Neuronal stem cell (in vitro differentiated cells): Measurements from ENCODE around the gene KCNH2.

Experiments used
- DNase-seq: peaks from one replicate; pipeline ENCODE4 v3.0.0-alpha.2; 2013; ENCODE audit warnings: low spot score
- H2AFZ ChIP-seq: one replicate; pipeline ENCODE4 v1.6.1; 2013; ENCODE audit warnings: mild to moderate bottlenecking, low read length, inconsistent platforms
- H2AK5ac ChIP-seq: 2 replicates; pipeline ENCODE4 v1.6.1; 2013; ENCODE audit warnings: low read depth, mild to moderate bottlenecking, inconsistent platforms, low read length, moderate library complexity, mixed read lengths
- H2BK120ac ChIP-seq: 2 replicates; pipeline ENCODE4 v1.6.1; 2013; ENCODE audit warnings: low read depth, mild to moderate bottlenecking, inconsistent platforms, low read length, moderate library complexity, mixed read lengths
- H2BK12ac ChIP-seq: one replicate; pipeline ENCODE4 v1.6.1; 2013; ENCODE audit warnings: low read length, inconsistent platforms
- H2BK15ac ChIP-seq: 2 replicates; pipeline ENCODE4 v1.6.1; 2013; ENCODE audit warnings: mild to moderate bottlenecking, low read length, inconsistent platforms, mixed read lengths
- H2BK5ac ChIP-seq: one replicate; pipeline ENCODE4 v1.6.1; 2013; ENCODE audit warnings: inconsistent platforms, mild to moderate bottlenecking, low read length, moderate library complexity
- H3K14ac ChIP-seq: one replicate; pipeline ENCODE4 v1.6.1; 2013; ENCODE audit warnings: low read length, inconsistent platforms
- H3K18ac ChIP-seq: 2 replicates; pipeline ENCODE4 v1.6.1; 2013; ENCODE audit warnings: low read length, inconsistent platforms
- H3K23ac ChIP-seq: 2 replicates; pipeline ENCODE4 v1.6.1; 2013; ENCODE audit warnings: low read depth, mild to moderate bottlenecking, mixed read lengths, low read length, inconsistent platforms; ENCODE audit not compliant: poor library complexity
- H3K27ac ChIP-seq: replicated peaks from 3 replicates; pipeline ENCODE4 v1.5.1; 2013; ENCODE audit warnings: low read length, inconsistent platforms
- H3K27me3 ChIP-seq, 3 experiments: 2 replicates each; pipeline ENCODE4 v1.6.1; 2013; ENCODE audit warnings: low read length in 3 of 3, mild to moderate bottlenecking in 2 of 3, inconsistent platforms in 1 of 3, low read depth in 1 of 3, mixed read lengths in 1 of 3, moderate library complexity in 1 of 3; ENCODE audit not compliant: control insufficient read depth in 3 of 3, insufficient read depth in 3 of 3
- H3K36me3 ChIP-seq, 2 donors: replicated peaks in 1 of 2; 2 replicates each; pipeline ENCODE4 v1.6.1; 2013; ENCODE audit warnings: low read length in 2 of 2; ENCODE audit not compliant: control insufficient read depth in 2 of 2, insufficient read depth in 2 of 2
- H3K4ac ChIP-seq: 2 replicates; pipeline ENCODE4 v1.6.1; 2013; ENCODE audit warnings: inconsistent platforms, mild to moderate bottlenecking, low read length, moderate library complexity
- H3K4me1 ChIP-seq, 2 donors: 1 replicate in 1 of 2; 2 replicates in 1 of 2; pipeline ENCODE4 v1.6.1; 2013; ENCODE audit warnings: low read length in 2 of 2, low read depth in 1 of 2; ENCODE audit not compliant: control insufficient read depth in 2 of 2, insufficient read depth in 1 of 2
- H3K4me2 ChIP-seq: one replicate; pipeline ENCODE4 v1.6.1; 2013; ENCODE audit warnings: mild to moderate bottlenecking, low read length, inconsistent platforms; ENCODE audit not compliant: insufficient read depth, poor library complexity, severe bottlenecking
- H3K4me3 ChIP-seq, 2 donors: 2 replicates each; pipeline ENCODE4 v1.5.1; 2013; ENCODE audit warnings: low read length in 2 of 2, mild to moderate bottlenecking in 2 of 2, inconsistent platforms in 1 of 2, moderate library complexity in 1 of 2
- H3K79me1 ChIP-seq: one replicate; pipeline ENCODE4 v1.6.1; 2013; ENCODE audit warnings: low read depth, mild to moderate bottlenecking, inconsistent platforms, low read length, moderate library complexity
- H3K9ac ChIP-seq: one replicate; pipeline ENCODE4 v1.6.1; 2013; ENCODE audit warnings: mild to moderate bottlenecking, low read depth, low read length, inconsistent platforms; ENCODE audit not compliant: poor library complexity
- H3K9me3 ChIP-seq, 2 donors: replicated peaks in 1 of 2; 2 replicates each; pipeline versions ENCODE3 to v1.6.1; 2013; ENCODE audit warnings: low read length in 2 of 2, mild to moderate bottlenecking in 2 of 2, inconsistent platforms in 1 of 2, low read depth in 1 of 2, mixed read lengths in 1 of 2, moderate library complexity in 1 of 2; ENCODE audit not compliant: control insufficient read depth in 2 of 2, insufficient read depth in 1 of 2
- H4K8ac ChIP-seq: one replicate; pipeline ENCODE4 v1.6.1; 2013; ENCODE audit warnings: low read depth, mild to moderate bottlenecking, inconsistent platforms, low read length, moderate library complexity
- H4K91ac ChIP-seq: one replicate; pipeline ENCODE4 v1.6.1; 2013; ENCODE audit warnings: low read length, low read depth, mild to moderate bottlenecking, inconsistent platforms; ENCODE audit not compliant: poor library complexity
- WGBS, 2 donors: extraction: QIAGEN DNeasy Blood & Tissue Kit; methylation state at CpG; one replicate each; pipeline ENCODE4 v1.1.7; 2013; ENCODE audit warnings: missing lambda C conversion rate in 2 of 2, mixed read lengths in 1 of 2; ENCODE audit not compliant: insufficient read length in 2 of 2, insufficient replicate concordance in 1 of 2; ENCODE audit errors: extremely low coverage in 2 of 2; 5-methylcytosine and 5-hydroxymethylcytosine counted together

The KCNH2 gene

GRCh38 chr7:150955519-150956394, 22.4 kb downstream of the KCNH2 start:
- Histone ChIP-seq H2BK5ac (peak overlapping the region; percentile 84), H3K27me3 (peaks cover 0 to 9% (median 0%) of the 10 kb centered on the region in 3 experiments), H3K4me2 (peak overlapping the region; percentile 23), H4K8ac (no peak overlapping the region), H2BK120ac (peak overlapping the region; percentile 77), H3K14ac (peak overlapping the region; percentile 97), H3K4me1 (peaks cover 4 to 16% of the 10 kb centered on the region in 2 donors), H3K36me3 (no peaks in the 10 kb centered on the region), H2BK12ac (peak overlapping the region; percentile 98), H3K4ac (peak overlapping the region; percentile 71), H2BK15ac (peak overlapping the region; percentile 99), H3K79me1 (peaks cover 5% of the 10 kb centered on the region), H3K23ac (peak overlapping the region; percentile 98), H3K18ac (peak overlapping the region; percentile 97), H3K9ac (peak overlapping the region; percentile 75), H2AFZ (no peak overlapping the region), H3K9me3 (no peaks in the 10 kb centered on the region), H3K27ac (no peak overlapping the region), H2AK5ac (peak overlapping the region; percentile 99), H4K91ac (peak overlapping the region; percentile 43), H3K4me3 (no peak overlapping the region)
- no CpG with 5 or more reads among the region's 38 CpGs for WGBS, 2 donors
- DNase-seq: no peak

- Histone ChIP-seq H3K14ac (peak overlapping the region; percentile 97), H3K9ac (peak overlapping the region; percentile 75), H3K4me1 (peaks cover 5 to 16% of the 10 kb centered on the region in 2 donors)
Measured at GRCh38 chr7:150954986-150955518, 23.1 kb downstream of the KCNH2 start.

GRCh38 chr7:150954201-150954985, 23.7 kb downstream of the KCNH2 start:
- no CpG with 5 or more reads among the region's 9 CpGs for WGBS, 2 donors
- Histone ChIP-seq H3K4me2 (no peak overlapping the region), H2BK120ac (peak overlapping the region; percentile 77), H3K27me3 (peaks cover 0 to 9% (median 0%) of the 10 kb centered on the region in 3 experiments), H2BK12ac (peak overlapping the region; percentile 69), H4K8ac (no peak overlapping the region), H3K18ac (peak overlapping the region; percentile 97), H3K14ac (no peak overlapping the region), H3K79me1 (peaks cover 5% of the 10 kb centered on the region), H3K9me3 (no peaks in the 10 kb centered on the region), H3K36me3 (no peaks in the 10 kb centered on the region), H3K27ac (no peak overlapping the region), H2AK5ac (peak overlapping the region; percentile 99), H2BK15ac (peak overlapping the region; percentile 95), H3K4me1 (peaks cover 12 to 19% of the 10 kb centered on the region in 2 donors), H2AFZ (no peak overlapping the region), H3K23ac (peak overlapping the region; percentile 81), H3K9ac (no peak overlapping the region), H4K91ac (peak overlapping the region; percentile 86), H3K4ac (no peak overlapping the region), H2BK5ac (peak overlapping the region; percentile 84), H3K4me3 (no peak overlapping the region)
- no peak for DNase-seq

More at GRCh38 chr7:150954986-150955518, 23.1 kb downstream of the KCNH2 start:
- Histone ChIP-seq H3K36me3 (no peaks in the 10 kb centered on the region), H3K79me1 (peaks cover 5% of the 10 kb centered on the region), H2BK15ac (peak overlapping the region; percentile 95), H3K9me3 (no peaks in the 10 kb centered on the region), H3K27ac (no peak overlapping the region), H3K4ac (peak overlapping the region; percentile 71), H2AK5ac (peak overlapping the region; percentile 99), H3K4me2 (peak overlapping the region; percentile 23), H2BK12ac (peak overlapping the region; percentile 92), H4K91ac (peak overlapping the region; percentile 43), H2AFZ (no peak overlapping the region), H2BK5ac (peak overlapping the region; percentile 84), H2BK120ac (peak overlapping the region; percentile 77), H3K18ac (peak overlapping the region; percentile 97), H3K27me3 (peaks cover 0 to 9% (median 0%) of the 10 kb centered on the region in 3 experiments), H3K4me3 (no peak overlapping the region), H4K8ac (no peak overlapping the region), H3K23ac (peak overlapping the region; percentile 92)
- no peak for DNase-seq
- no CpG with 5 or more reads among the region's 21 CpGs for WGBS, 2 donors
